Measurements from ENCODE around the gene ACTR1A. TPM values are rescaled to one million over a fixed set of nuclear protein-coding genes. Genes with fewer than 3 reads are reported as not detected.

The ACTR1A gene
- total and polyA plus RNA-seq, 9 of the 15 experiments (the other 6 are each of a cell fraction or from before 2014, with no cell fraction given), result 36.3 to 77.2 (median 49.6) TPM

DNA sequence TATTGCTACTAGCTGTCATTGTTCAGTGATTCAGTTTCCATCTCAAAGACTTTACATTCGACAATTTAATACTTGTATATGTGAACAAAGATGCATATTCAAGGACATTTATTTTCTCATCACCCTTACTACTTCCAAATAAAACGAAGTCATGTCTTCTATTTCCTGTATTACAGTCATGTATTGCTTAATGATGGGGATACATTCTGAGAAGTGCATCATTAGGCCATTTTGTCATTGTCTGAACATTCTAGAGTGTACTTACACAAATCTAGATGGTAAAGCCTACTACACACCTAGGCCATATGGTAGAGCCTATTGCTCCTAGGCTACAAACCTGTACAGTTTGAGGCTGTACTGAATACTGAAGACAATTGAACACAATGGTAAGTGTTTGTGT lies 57.7 kb downstream of the ACTR1A start:
- intact Hi-C loops (cut with micrococcal nuclease) (no loop called here), in situ Hi-C loops (cut with MboI) (loop anchor here (25.0 kb wide), 1 partner anchor 608 kb away; the partner anchor contains the start of gene KCNIP2)
- ChIA-PET POLR2A (interaction anchor here (1.2 kb wide), 1 partner anchor 10 kb away, joined by 4 read pairs; no protein-coding TSS in a partner anchor), CTCF (ENCODE audit: low intra/inter-chr PET ratio) (no interaction called here)
- H3K4me3 ChIP-seq, result no peak overlapping the region
- H3K79me2 ChIP-seq (ENCODE audit: control insufficient read depth, insufficient read depth, low read length), result peaks cover 6% of the 10 kb centered on the region; the same call in 1 of the 3 replicates
- H3K27me3 ChIP-seq (ENCODE audit: control insufficient read depth in 2 of 2, insufficient read depth in 2 of 2, low read length in 2 of 2), result no peaks in the 10 kb centered on the region
- BruUV-seq (replicated peaks), result no TSS peak
- H3K4me1 ChIP-seq (replicated peaks in 1 of 2; ENCODE audit: control insufficient read depth in 2 of 2, insufficient read depth in 2 of 2, low read length in 2 of 2), result peaks cover 6 to 7% of the 10 kb centered on the region in 2 experiments; a peak in 4 of 5 replicates
- H3K36me3 ChIP-seq (ENCODE audit: control insufficient read depth, insufficient read depth, low read length), result no peaks in the 10 kb centered on the region; the same call in 2 of the 3 replicates
- no peak overlapping the region for H3K4me2 ChIP-seq (ENCODE audit: insufficient read depth, low read length)
- DNase-seq (ENCODE audit: extremely low read depth in 1 of 4, low spot score in 3 of 4) (no peak), ATAC-seq (no peak), FAIRE-seq (no peak)
- H4K20me1 ChIP-seq (replicated peaks; ENCODE audit: control insufficient read depth, insufficient read depth, low read length), result no peaks in the 10 kb centered on the region
- no peak overlapping the region for H3K27ac ChIP-seq (ENCODE audit: extremely low read depth, low read depth, low read length)
- H3K9me3 ChIP-seq (replicated peaks; ENCODE audit: control insufficient read depth, insufficient read depth, low read depth, low read length), result no peaks in the 10 kb centered on the region
- TF ChIP-seq POLR2AphosphoS2 (IDR thresholded peaks at IDR 0.05; ENCODE audit: low read length), result no peak
- TF ChIP-seq NFRKB (IDR thresholded peaks at IDR 0.05; ENCODE audit: low read depth), result no peak
- TF ChIP-seq JUND (IDR thresholded peaks at IDR 0.05; ENCODE audit: borderline replicate concordance, low read depth, low read length), result no peak
- TF ChIP-seq JUND (tag; IDR thresholded peaks at IDR 0.05; ENCODE audit: borderline replicate concordance, low read depth, low read length), result no peak
- TF ChIP-seq KLF10 (CRISPR knock-in tag; IDR thresholded peaks at IDR 0.05), result no peak
- no peak for TF ChIP-seq PHTF2 (CRISPR knock-in tag; IDR thresholded peaks at IDR 0.05)
- no peak for TF ChIP-seq MTA3 (IDR thresholded peaks at IDR 0.05; ENCODE audit: borderline replicate concordance)
- no peak for TF ChIP-seq ZNF184 (CRISPR knock-in tag; IDR thresholded peaks at IDR 0.05)
- no peak for TF ChIP-seq GTF2B (IDR thresholded peaks at IDR 0.05; ENCODE audit: extremely low read depth, insufficient read length)
- no peak for TF ChIP-seq JUN (IDR thresholded peaks at IDR 0.05; ENCODE audit: borderline replicate concordance, low read depth, low read length)
- no peak for TF ChIP-seq JUN (CRISPR knock-in tag; IDR thresholded peaks at IDR 0.05; ENCODE audit: borderline replicate concordance)
- no peak for TF ChIP-seq ZZZ3 (IDR thresholded peaks at IDR 0.05)
- WGBS (ENCODE audit: insufficient coverage, low coverage, missing lambda C conversion rate), result 55% methylated on average over 2 of the region's 2 CpGs
- H2AFZ ChIP-seq (ENCODE audit: low read depth, low read length), result no peak overlapping the region
- no peaks in the 10 kb centered on the region for H3K9me1 ChIP-seq (ENCODE audit: control insufficient read depth, insufficient read depth, low read length)
- no peak overlapping the region for H3K9ac ChIP-seq (ENCODE audit: insufficient read depth in 1 of 2, low read depth in 2 of 2, low read length in 2 of 2)
